ENCODE measurements around the gene PTPRG. TPM values are rescaled to one million over a fixed set of nuclear protein-coding genes. Genes with fewer than 3 reads are reported as not detected.

Gene PTPRG
- total RNA-seq, 6 experiments from 2014 or later = 29.4 to 34.7 (median 32.7) TPM

GRCh38 chr3:61734749-61735686 lies 173.6 kb downstream of the PTPRG start:
- no peak overlapping the region for H3K4me3 Mint-ChIP-seq
- no peaks in the 10 kb centered on the region for H3K36me3 Mint-ChIP-seq (ENCODE audit: low read depth)
- peaks cover 38% of the 10 kb centered on the region for H3K4me1 Mint-ChIP-seq (ENCODE audit: low read depth)
- H3K9me3 Mint-ChIP-seq = no peaks in the 10 kb centered on the region
- no peak for DNase-seq
- no peak overlapping the region for H3K27ac Mint-ChIP-seq
- no peak for TF ChIP-seq CTCF (IDR thresholded peaks at IDR 0.05)
- H3K27me3 Mint-ChIP-seq (ENCODE audit: insufficient read depth) = no peaks in the 10 kb centered on the region

GRCh38 chr3:61736506-61736905 lies 175.1 kb downstream of the PTPRG start:
- DNase-seq = no peak
- H3K4me1 Mint-ChIP-seq (ENCODE audit: low read depth) = peaks cover 31% of the 10 kb centered on the region
- H3K4me3 Mint-ChIP-seq = no peak overlapping the region
- H3K9me3 Mint-ChIP-seq = no peaks in the 10 kb centered on the region
- no peaks in the 10 kb centered on the region for H3K27me3 Mint-ChIP-seq (ENCODE audit: insufficient read depth)
- no peak for TF ChIP-seq CTCF (IDR thresholded peaks at IDR 0.05)
- no peaks in the 10 kb centered on the region for H3K36me3 Mint-ChIP-seq (ENCODE audit: low read depth)
- H3K27ac Mint-ChIP-seq = no peak overlapping the region

GRCh38 chr3:61739640-61740039 lies 178.3 kb downstream of the PTPRG start:
- Mint-ChIP-seq H3K36me3 (ENCODE audit: low read depth) (peaks cover 8% of the 10 kb centered on the region; the same call in 1 of the 2 replicates), H3K4me1 (ENCODE audit: low read depth) (peaks cover 15% of the 10 kb centered on the region), H3K9me3 (no peaks in the 10 kb centered on the region), H3K27ac (no peak overlapping the region), H3K27me3 (ENCODE audit: insufficient read depth) (no peaks in the 10 kb centered on the region), H3K4me3 (no peak overlapping the region)
- DNase-seq = no peak
- no peak for TF ChIP-seq CTCF (IDR thresholded peaks at IDR 0.05)

- Mint-ChIP-seq H3K9me3 (no peaks in the 10 kb centered on the region), H3K27me3 (ENCODE audit: insufficient read depth) (no peaks in the 10 kb centered on the region), H3K27ac (no peak overlapping the region), H3K36me3 (ENCODE audit: low read depth) (peaks cover 8% of the 10 kb centered on the region; the same call in 1 of the 2 replicates), H3K4me3 (no peak overlapping the region), H3K4me1 (ENCODE audit: low read depth) (peaks cover 11% of the 10 kb centered on the region)
- DNase-seq = no peak
- no peak for TF ChIP-seq CTCF (IDR thresholded peaks at IDR 0.05)
Measured at GRCh38 chr3:61740494-61740893, 179.1 kb downstream of the PTPRG start.

GRCh38 chr3:61741551-61741950 lies 180.2 kb downstream of the PTPRG start:
- Mint-ChIP-seq H3K4me1 (ENCODE audit: low read depth) (peaks cover 8% of the 10 kb centered on the region), H3K27ac (no peak overlapping the region), H3K4me3 (no peak overlapping the region), H3K9me3 (no peaks in the 10 kb centered on the region), H3K36me3 (ENCODE audit: low read depth) (peaks cover 8% of the 10 kb centered on the region; the same call in 1 of the 2 replicates), H3K27me3 (ENCODE audit: insufficient read depth) (no peaks in the 10 kb centered on the region)
- TF ChIP-seq CTCF (IDR thresholded peaks at IDR 0.05) = no peak
- DNase-seq = no peak
